GM19351 (cell line): ENCODE data around the gene EEF1AKMT2.
"Not testable (repeated sequence)": the region's sequence is repeated elsewhere in the genome, so short reads cannot be mapped to it uniquely, and the experiment has no call there.

ENCODE experiments used
- ATAC-seq: cut with Tn5 transposase; IDR thresholded peaks from one replicate; pipeline ENCODE4 v1.9.1; 2021; ENCODE audit warnings: mild to moderate bottlenecking, moderate library complexity; ENCODE audit not compliant: unreplicated experiment

EEF1AKMT2 gene

GRCh38 chr10:124791547-124792348 is at the start of gene EEF1AKMT2:
EEF1AKMT2 (minus strand) TSS chr10:124791887; CDS start chr10:124791833, 54 bp downstream.
- peak; percentile 84 for ATAC-seq

DNA sequence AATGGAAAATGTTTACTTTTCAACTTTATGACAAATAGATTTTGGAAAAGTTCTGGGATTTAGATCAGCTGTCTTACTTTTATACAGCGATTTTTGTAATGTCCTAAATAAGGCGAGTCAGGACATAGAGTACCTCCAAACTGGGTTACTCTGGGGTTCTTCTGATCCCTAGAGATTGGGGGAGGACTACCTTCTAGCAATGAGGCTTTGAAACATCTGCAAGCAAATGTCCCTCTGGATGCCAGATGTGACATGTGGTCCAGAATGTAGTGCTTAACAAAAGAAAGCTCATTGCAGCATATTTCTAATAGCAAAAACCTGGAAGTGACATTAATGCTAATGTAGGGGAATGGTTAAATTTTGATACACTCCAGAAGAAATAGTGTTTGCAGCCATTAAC is 46.0 kb upstream of the EEF1AKMT2 start:
- ATAC-seq, result no peak

DNA sequence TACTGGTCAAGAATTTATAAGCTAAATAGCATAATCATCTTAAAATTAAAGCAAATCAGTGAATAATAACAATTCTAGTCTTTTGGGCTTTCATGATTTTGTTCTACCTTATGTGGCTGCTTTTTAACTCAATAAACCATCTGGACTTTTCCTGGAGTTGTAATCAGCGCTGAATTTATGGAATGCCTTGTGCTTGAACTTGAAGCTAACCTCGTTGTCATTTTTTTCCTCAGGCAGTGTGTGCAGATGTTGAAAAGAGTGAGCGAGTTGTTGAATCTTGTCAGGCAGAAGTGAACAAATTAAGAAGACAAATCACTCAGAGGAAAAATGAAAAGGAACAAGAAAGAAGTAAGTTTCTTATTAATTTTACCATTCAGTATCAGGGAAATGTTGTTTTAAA is 39.4 kb upstream of the EEF1AKMT2 start:
- no peak for ATAC-seq

DNA sequence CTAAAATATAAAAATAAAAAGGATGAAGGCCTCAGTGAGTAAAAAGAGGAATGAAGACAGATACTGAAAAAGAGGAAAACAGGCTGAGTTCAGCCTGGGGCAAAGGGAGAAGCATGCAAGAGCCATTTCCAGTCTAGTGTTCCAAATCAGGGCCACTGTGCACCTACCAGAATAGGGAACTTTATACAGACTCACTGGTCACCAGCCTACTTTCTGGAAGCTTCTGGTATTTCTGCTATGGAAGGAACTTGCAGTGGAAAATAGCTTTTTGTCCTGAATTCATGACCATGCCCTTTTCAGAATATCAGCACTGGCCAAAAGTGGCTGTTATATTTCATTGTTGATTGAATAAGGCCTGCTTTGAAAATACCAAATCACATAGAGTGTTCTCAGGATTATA is 38.8 kb upstream of the EEF1AKMT2 start:
- no peak for ATAC-seq

- no peak for ATAC-seq
Measured at GRCh38 chr10:124829447-124830115, 37.9 kb upstream of the EEF1AKMT2 start.

- ATAC-seq, result no peak
Measured at GRCh38 chr10:124827474-124827873, 35.8 kb upstream of the EEF1AKMT2 start.

GRCh38 chr10:124826262-124826661 is 34.6 kb upstream of the EEF1AKMT2 start:
- ATAC-seq, result no peak

GRCh38 chr10:124825702-124826101 is 34.0 kb upstream of the EEF1AKMT2 start:
- ATAC-seq, result no peak

- ATAC-seq, result not testable (repeated sequence)
Measured at GRCh38 chr10:124824932-124825331, 33.2 kb upstream of the EEF1AKMT2 start.

- no peak for ATAC-seq
Measured at GRCh38 chr10:124824507-124824906, 32.8 kb upstream of the EEF1AKMT2 start.

DNA sequence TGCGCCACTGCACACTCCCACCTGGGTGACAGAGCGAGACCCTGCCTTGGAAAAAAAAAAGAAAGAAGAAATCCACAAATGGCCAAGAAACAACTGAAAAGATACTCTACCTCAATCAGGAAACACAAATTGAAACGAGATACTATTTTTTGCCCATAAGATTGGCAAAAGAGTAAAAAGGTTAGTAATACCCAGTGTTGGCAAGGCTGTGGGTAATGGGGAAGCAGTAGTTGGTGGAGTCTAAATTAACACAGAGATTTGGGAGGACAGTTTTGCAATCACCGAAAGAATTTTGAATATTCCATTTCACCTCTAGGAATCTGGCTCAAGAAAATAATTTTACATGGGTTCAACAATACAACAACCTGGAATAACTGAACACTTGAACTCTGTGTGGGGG is 29.8 kb upstream of the EEF1AKMT2 start:
- no peak for ATAC-seq

DNA sequence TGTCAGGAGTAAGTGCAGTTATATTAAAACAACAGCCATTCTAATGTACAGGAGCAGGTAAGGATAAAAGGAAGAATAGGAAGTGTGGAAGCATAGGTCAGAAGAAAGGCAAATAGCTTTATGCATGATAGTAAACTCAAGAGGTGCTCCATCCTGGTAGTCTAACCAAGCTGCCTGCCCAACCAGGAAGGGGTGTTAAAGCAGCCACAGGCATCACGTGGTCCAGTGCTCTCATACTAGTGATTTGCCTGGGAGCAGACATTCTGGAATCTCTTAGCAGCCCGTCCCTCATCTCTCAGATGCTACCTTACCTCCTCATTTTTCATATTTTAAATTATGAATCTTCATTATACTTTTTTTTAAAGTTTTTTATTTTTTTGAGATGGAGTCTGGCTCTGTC is 28.4 kb upstream of the EEF1AKMT2 start:
- no peak for ATAC-seq

- ATAC-seq, result peak; percentile 45
Measured at GRCh38 chr10:124802313-124802675, 10.6 kb upstream of the EEF1AKMT2 start.

GRCh38 chr10:124799211-124799610 is 7.5 kb upstream of the EEF1AKMT2 start:
- ATAC-seq, result no peak

GRCh38 chr10:124798781-124799180 is 7.1 kb upstream of the EEF1AKMT2 start:
- ATAC-seq, result no peak

DNA sequence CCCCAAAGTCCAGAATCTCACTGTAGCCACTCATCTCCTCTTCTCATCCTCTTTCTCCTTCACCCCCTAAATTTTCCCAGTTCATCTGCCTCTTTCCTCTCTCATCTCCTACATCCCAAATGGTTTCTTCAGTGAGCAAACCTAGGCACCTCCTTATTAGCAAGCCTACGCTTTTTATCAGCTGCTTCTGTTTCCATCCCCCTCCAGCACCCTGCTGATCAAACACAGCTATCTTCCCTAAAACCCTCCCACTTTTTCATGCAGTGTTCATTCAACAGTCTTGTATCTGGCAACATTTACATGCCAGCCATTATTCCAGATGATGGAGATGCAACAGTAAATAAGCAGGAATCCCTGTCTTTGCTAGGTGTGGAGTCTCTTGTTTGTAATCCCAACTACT is 6.7 kb upstream of the EEF1AKMT2 start:
- ATAC-seq, result no peak

DNA sequence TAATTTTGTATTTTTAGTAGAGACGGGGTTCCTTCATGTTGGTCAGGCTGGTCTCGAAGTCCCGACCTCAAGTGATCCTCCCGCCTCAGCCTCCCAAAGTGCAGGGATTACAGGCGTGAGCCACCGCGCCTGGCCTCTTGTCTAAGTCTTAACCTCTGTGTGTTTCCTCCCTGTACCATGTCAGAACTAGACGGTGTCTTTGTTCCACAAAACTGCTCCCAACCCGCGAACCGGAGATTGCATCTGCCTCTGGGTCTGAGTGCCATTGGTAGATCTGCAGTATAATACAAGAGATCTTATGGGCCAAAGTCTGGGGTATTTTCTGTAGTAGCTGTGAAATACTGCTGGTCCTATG is 1.3 kb upstream of the EEF1AKMT2 start:
- ATAC-seq, result no peak

GRCh38 chr10:124782900-124783299 is 8.8 kb downstream of the EEF1AKMT2 start:
- not testable (repeated sequence) for ATAC-seq

DNA sequence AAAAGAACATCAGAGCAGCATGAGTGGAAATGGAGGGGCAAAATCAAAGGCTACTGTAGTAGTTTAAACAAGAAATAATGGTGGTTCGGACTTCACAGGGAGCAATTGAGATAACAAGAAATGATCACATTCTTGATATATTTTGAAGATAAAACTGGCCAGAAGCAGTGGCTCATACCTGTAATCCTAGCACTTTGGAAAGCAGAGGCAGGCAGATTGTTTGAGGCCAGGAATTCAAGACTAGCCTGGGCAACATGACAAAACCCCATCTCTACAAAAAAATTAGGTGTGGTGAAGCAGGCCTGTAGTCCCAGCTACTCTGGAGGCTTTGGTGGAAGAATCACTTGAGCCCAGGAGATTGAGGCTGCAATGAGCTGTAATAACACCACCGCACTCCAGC is 22.9 kb downstream of the EEF1AKMT2 start:
- ATAC-seq, result no peak

DNA sequence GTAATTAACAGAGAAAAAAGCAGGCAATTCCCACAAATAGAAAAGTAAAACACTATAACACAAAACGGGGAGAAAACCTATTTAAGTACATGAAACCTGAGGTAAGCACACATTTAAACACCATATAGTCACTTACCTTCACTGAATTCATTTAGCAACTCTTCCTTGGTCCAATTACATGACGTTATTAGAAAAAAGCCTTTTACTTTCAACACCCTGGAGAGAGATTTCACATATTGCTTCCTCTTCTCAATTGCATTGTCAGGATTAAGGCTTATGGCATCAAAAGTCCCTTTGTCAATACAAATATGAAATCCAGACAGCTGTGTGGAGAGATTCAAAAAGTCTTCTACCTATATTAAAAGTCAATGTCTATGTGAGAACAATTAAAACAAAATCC is 26.4 kb downstream of the EEF1AKMT2 start:
- ATAC-seq, result no peak

GRCh38 chr10:124763267-124763666 is 28.4 kb downstream of the EEF1AKMT2 start:
- no peak for ATAC-seq

- no peak for ATAC-seq
Measured at GRCh38 chr10:124762281-124762680, 29.4 kb downstream of the EEF1AKMT2 start.
